PC-9 (cell line): Measurements from ENCODE around the gene ANGPTL3.

Experiments
- CTCF ChIP-seq: fragments of 200-600 bp; sonication (generic); conservative IDR thresholded peaks from 2 replicates; pipeline ENCODE4 v1.6.1; 2017; ENCODE audit warnings: mixed run types, antibody characterized with exemption, mild to moderate bottlenecking, moderate library complexity
- EZH2 ChIP-seq: fragments of 200-600 bp; sonication (generic); IDR thresholded peaks from 2 replicates; pipeline ENCODE4 v1.8.0; 2017; ENCODE audit warnings: antibody characterized with exemption, low read depth

- TF ChIP-seq CTCF (no peak), EZH2 (no peak)
These were observed 16.6 kb downstream of the ANGPTL3 start for GRCh38 chr1:62613890-62614289.
